Body of pancreas (tissue), 4 donors: ENCODE results near the gene CDH6. TPM values are rescaled to one million over a fixed set of nuclear protein-coding genes. Genes with fewer than 3 reads are reported as not detected.

Experiments
- ATAC-seq: fragments of 150-250 bp; one replicate; pipeline ENCODE4 v1.9.1; 2016
- DNase-seq, 4 donors: peaks; one replicate each; pipeline ENCODE4 v3.0.0-alpha.2; 2019
- H3K27ac ChIP-seq, 4 donors: fragments of 200-600 bp; sonication (generic); 1 replicate in 3 of 4; 2 replicates in 1 of 4; pipeline versions ENCODE4 v1.5.1 to v1.6.1; 2016 to 2019; ENCODE audit warnings: mild to moderate bottlenecking in 1 of 4, mixed read lengths in 1 of 4, moderate library complexity in 1 of 4
- H3K27me3 ChIP-seq, 2 donors: fragments of 200-600 bp; sonication (generic); one replicate each; pipeline ENCODE4 v1.6.0; 2016; ENCODE audit warnings: mild to moderate bottlenecking in 1 of 2
- H3K36me3 ChIP-seq, 2 donors: fragments of 200-600 bp; sonication (generic); replicated peaks in 1 of 2; 2 replicates each; pipeline ENCODE4 v1.5.1; 2016; ENCODE audit warnings: low read depth in 2 of 2; ENCODE audit not compliant: insufficient read depth in 1 of 2
- H3K4me1 ChIP-seq: fragments of 200-600 bp; sonication (generic); one replicate; pipeline ENCODE4 v1.6.0; 2016
- H3K4me3 ChIP-seq, 2 donors: fragments of 200-600 bp; sonication (generic); 1 replicate in 1 of 2; 2 replicates in 1 of 2; pipeline ENCODE4 v1.5.1; 2016 to 2019
- H3K9me3 ChIP-seq, 3 donors: fragments of 200-600 bp; sonication (generic); 1 replicate in 2 of 3; 2 replicates in 1 of 3; pipeline ENCODE4 v1.5.1; 2016
- CTCF ChIP-seq, 7 experiments: fragments of 450-650 bp in 4 of 7; fragments of 200-600 bp in 3 of 7; sonication (generic) in 3 of 7; IDR thresholded peaks; one replicate each; pipeline ENCODE4 v1.5.1; 2016 to 2019; ENCODE audit warnings: antibody characterized with exemption in 7 of 7
- POLR2A ChIP-seq, 3 donors: fragments of 450-650 bp; IDR thresholded peaks; one replicate each; pipeline ENCODE4 v1.6.1; 2016; ENCODE audit warnings: antibody characterized with exemption in 3 of 3, mild to moderate bottlenecking in 2 of 3
- WGBS, 2 donors: methylation state at CpG; one replicate each; pipeline ENCODE4 v1.1.5; 2017; 5-methylcytosine and 5-hydroxymethylcytosine counted together
- intact Hi-C: fragments of 100-400 bp; cut with DNase I; formaldehyde crosslinking; loops from one replicate; pipeline ENCODE4 v1.15.1; 2023
- total RNA-seq, 2 donors: library from RNA; depleted of rRNA; stranded (reverse); fragments of >200 nt; gene quantifications; one replicate each; pipeline ENCODE4 v1.1.0, GENCODE V29; 2016

CDH6 gene
- total RNA-seq, 2 donors from 2014 or later = 0.78 to 0.99 TPM

DNA sequence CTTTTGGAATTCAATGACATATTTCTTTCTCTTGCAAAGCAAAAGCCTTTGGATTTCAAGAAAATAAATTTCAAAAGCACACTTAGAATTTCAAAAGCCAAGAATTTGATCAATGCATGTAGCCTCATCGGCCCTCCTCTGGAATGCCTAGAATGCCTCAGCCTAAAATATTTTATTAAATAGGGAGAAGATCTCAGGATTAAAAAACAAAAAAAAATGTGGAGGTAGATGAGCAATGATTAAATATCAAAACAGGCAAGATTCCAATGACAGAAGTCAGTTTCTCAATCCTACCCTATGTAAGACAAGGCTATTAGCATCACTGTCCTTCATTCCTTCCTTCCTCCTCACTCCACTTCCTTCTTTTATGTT, 169.0 kb downstream of the CDH6 start:
- 46 to 76% methylated on average over 1 of the region's 1 CpG for WGBS, 2 donors
- H3K36me3 ChIP-seq = no peaks in the 10 kb centered on the region
- no peaks in the 10 kb centered on the region for H3K4me1 ChIP-seq
- no peak for ATAC-seq
- no peak overlapping the region for H3K27ac ChIP-seq
- no peaks in the 10 kb centered on the region for H3K9me3 ChIP-seq
- no peaks in the 10 kb centered on the region for H3K27me3 ChIP-seq
- intact Hi-C loops = no loop called here
- DNase-seq = no peak
- H3K4me3 ChIP-seq = no peak overlapping the region
- no peak for TF ChIP-seq CTCF (IDR thresholded peaks at IDR 0.05)
- TF ChIP-seq POLR2A (IDR thresholded peaks at IDR 0.05) = no peak

DNA sequence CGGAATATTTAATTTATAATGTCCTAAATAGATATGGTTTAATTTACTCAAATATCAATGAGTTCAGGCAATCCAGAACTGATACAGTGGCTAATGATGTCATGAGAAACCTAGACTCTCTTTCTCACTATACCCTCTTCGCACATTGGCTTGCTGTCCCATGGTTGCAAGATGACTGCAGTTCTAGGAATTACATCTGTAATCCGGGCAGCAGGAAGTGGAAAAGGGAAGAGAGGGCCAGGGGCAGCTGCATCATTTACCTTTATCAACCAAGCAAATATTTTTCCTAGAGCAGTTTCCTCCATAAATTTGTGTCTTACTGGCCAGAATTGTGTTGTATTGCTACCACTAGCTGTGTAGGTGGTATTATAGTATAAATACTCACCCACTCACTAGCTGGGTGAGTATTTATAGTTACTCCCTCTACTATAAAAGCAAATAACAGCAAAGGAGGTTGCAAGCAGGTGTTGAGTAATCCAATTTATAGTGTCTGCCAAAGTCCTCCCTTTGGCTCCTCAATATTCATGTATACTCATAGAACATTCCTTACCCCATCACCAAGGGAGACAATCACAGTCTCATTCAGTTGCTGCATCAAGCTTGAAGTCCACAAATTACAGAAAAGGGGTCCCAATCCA, 169.6 kb downstream of the CDH6 start:
- whole genome bisulfite sequencing, 2 donors = 48 to 52% methylated on average over 3 of the region's 3 CpGs
- no peaks in the 10 kb centered on the region for H3K27me3 ChIP-seq
- no peaks in the 10 kb centered on the region for H3K36me3 ChIP-seq
- ATAC-seq (no peak), DNase-seq (no peak)
- H3K4me1 ChIP-seq = no peaks in the 10 kb centered on the region
- TF ChIP-seq POLR2A (IDR thresholded peaks at IDR 0.05) (no peak), CTCF (IDR thresholded peaks at IDR 0.05) (no peak)
- intact Hi-C loops = no loop called here
- no peak overlapping the region for H3K27ac ChIP-seq
- no peaks in the 10 kb centered on the region for H3K9me3 ChIP-seq
- no peak overlapping the region for H3K4me3 ChIP-seq

- no peaks in the 10 kb centered on the region for H3K9me3 ChIP-seq
- no peaks in the 10 kb centered on the region for H3K4me1 ChIP-seq
- H3K4me3 ChIP-seq = no peak overlapping the region
- DNase-seq = no peak
- no peak overlapping the region for H3K27ac ChIP-seq
- TF ChIP-seq CTCF (IDR thresholded peaks at IDR 0.05) (no peak), POLR2A (IDR thresholded peaks at IDR 0.05) (no peak)
- no peak for ATAC-seq
- intact Hi-C loops = no loop called here
- H3K27me3 ChIP-seq = no peaks in the 10 kb centered on the region
- 31 to 33% methylated on average over 2 of the region's 2 CpGs for WGBS, 2 donors
- H3K36me3 ChIP-seq = no peaks in the 10 kb centered on the region
Observed at GRCh38 chr5:31364881-31365636, 171.6 kb downstream of the CDH6 start.

DNA sequence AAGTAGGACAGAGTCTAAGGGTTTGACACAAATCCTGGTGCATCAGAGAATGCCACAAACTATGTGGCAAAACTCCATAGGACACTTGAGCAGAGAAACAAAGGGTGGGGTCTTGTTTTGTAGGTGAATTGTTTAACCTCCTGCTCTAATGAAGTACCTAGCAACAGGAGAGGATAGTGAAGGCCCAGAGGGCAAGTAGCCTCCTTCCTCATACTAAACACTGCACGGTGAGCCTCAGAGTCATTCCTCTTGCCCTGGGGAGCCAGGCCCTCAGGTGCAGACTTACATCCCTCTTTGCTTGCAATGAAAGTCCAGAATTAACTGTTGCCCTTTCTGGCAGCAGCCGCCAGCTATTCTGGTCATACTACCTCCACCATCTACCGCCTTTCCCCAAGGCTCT, 172.3 kb downstream of the CDH6 start:
- no peak for DNase-seq
- WGBS, 2 donors = 59 to 61% methylated on average over 3 of the region's 3 CpGs
- Histone ChIP-seq H3K9me3 (no peaks in the 10 kb centered on the region), H3K4me3 (no peak overlapping the region), H3K27me3 (no peaks in the 10 kb centered on the region), H3K27ac (no peak overlapping the region), H3K4me1 (no peaks in the 10 kb centered on the region), H3K36me3 (no peaks in the 10 kb centered on the region)
- intact Hi-C loops = no loop called here
- no peak for ATAC-seq
- TF ChIP-seq CTCF (IDR thresholded peaks at IDR 0.05) (no peak), POLR2A (IDR thresholded peaks at IDR 0.05) (no peak)

GRCh38 chr5:31366941-31367340, 173.5 kb downstream of the CDH6 start:
- no peak for DNase-seq
- TF ChIP-seq POLR2A (IDR thresholded peaks at IDR 0.05) = no peak
- no peak for TF ChIP-seq CTCF (IDR thresholded peaks at IDR 0.05)
- H3K27ac ChIP-seq = no peak overlapping the region
- no peaks in the 10 kb centered on the region for H3K9me3 ChIP-seq
- H3K4me1 ChIP-seq = no peaks in the 10 kb centered on the region
- no peaks in the 10 kb centered on the region for H3K27me3 ChIP-seq
- H3K36me3 ChIP-seq = no peaks in the 10 kb centered on the region
- WGBS, 2 donors = 47 to 55% methylated on average over 5 of the region's 5 CpGs
- intact Hi-C loops = no loop called here
- ATAC-seq = no peak
- no peak overlapping the region for H3K4me3 ChIP-seq
